Colonic mucosa (tissue), 4 donors: Measurements from ENCODE around the gene SNX32. TPM values are rescaled to one million over a fixed set of nuclear protein-coding genes. Genes with fewer than 3 reads are reported as not detected.

Source experiments
- DNase-seq: peaks from one replicate; pipeline ENCODE4 v3.0.0-alpha.2; 2020
- H3K27ac ChIP-seq: fragments of 200-600 bp; one replicate; pipeline ENCODE4 v1.8.0; 2021
- H3K27me3 ChIP-seq: fragments of 200-600 bp; one replicate; pipeline ENCODE4 v1.8.0; 2021
- H3K36me3 ChIP-seq: fragments of 200-600 bp; one replicate; pipeline ENCODE4 v1.8.0; 2021
- H3K4me1 ChIP-seq: fragments of 200-600 bp; one replicate; pipeline ENCODE4 v1.8.0; 2021; ENCODE audit warnings: mild to moderate bottlenecking
- H3K4me3 ChIP-seq: fragments of 200-600 bp; one replicate; pipeline ENCODE4 v1.8.0; 2021
- H3K9ac ChIP-seq, 2 donors: one replicate each; pipeline ENCODE4 v1.7.0; 2013; ENCODE audit warnings: control low read depth in 2 of 2, low read depth in 2 of 2, low read length in 2 of 2
- H3K9me3 ChIP-seq: fragments of 200-600 bp; one replicate; pipeline ENCODE4 v1.8.0; 2021
- CTCF ChIP-seq: fragments of 200-600 bp; IDR thresholded peaks from one replicate; pipeline ENCODE4 v1.8.0; 2022; ENCODE audit warnings: antibody characterized with exemption, mild to moderate bottlenecking
- intact Hi-C: fragments of 100-400 bp; cut with DNase I; formaldehyde crosslinking; loops from one replicate; pipeline ENCODE4 v1.14.1; 2022
- total RNA-seq, 2 donors: library from RNA; stranded (reverse); fragmentation: NEBNext Ultra II Directional in 1 of 2; extraction: Animal tissue kit (Norgen Biotek cat#: 25700) in 1 of 2; gene quantifications; one replicate each; pipeline ENCODE4 v1.2.1, GENCODE V29; 2021
- donor health status: healthy.
- donor health status: DM: no; HTN: no; CAD: no.
- donor health status: DM: no; HTN: no; CAD: no.

SNX32 gene
- total RNA-seq, 2 donors from 2014 or later = 1.6 to 1.9 TPM

GRCh38 chr11:65885808-65886536, 52.2 kb downstream of the SNX32 start:
- no peak overlapping the region for H3K27ac ChIP-seq
- H3K36me3 ChIP-seq = peaks cover 7% of the 10 kb centered on the region
- H3K4me1 ChIP-seq = peaks cover 5% of the 10 kb centered on the region
- TF ChIP-seq CTCF = no peak
- no peak overlapping the region for H3K9ac ChIP-seq
- no peak for DNase-seq
- H3K4me3 ChIP-seq = no peak overlapping the region
- H3K9me3 ChIP-seq = no peaks in the 10 kb centered on the region
- intact Hi-C loops = loop anchor here (5.0 kb wide), 1 partner anchor 101 kb away; no protein-coding TSS in a partner anchor
- no peaks in the 10 kb centered on the region for H3K27me3 ChIP-seq

- Histone ChIP-seq H3K4me3 (peak overlapping the region; percentile 76), H3K9me3 (no peaks in the 10 kb centered on the region), H3K9ac (peak overlapping the region; percentile 75 to 91), H3K36me3 (peaks cover 7% of the 10 kb centered on the region), H3K27me3 (no peaks in the 10 kb centered on the region), H3K27ac (peak overlapping the region; percentile 93), H3K4me1 (peaks cover 5% of the 10 kb centered on the region)
- intact Hi-C loops = loop anchor here (5.0 kb wide), 1 partner anchor 100 kb away; no protein-coding TSS in a partner anchor
- TF ChIP-seq CTCF = no peak
- DNase-seq = no peak
Observed at GRCh38 chr11:65886826-65887722, 53.3 kb downstream of the SNX32 start.

GRCh38 chr11:65887723-65888162, 54.0 kb downstream of the SNX32 start:
- Histone ChIP-seq H3K9me3 (no peaks in the 10 kb centered on the region), H3K9ac (peak overlapping the region; percentile 75 to 91), H3K36me3 (peaks cover 7% of the 10 kb centered on the region), H3K27ac (peak overlapping the region; percentile 93), H3K27me3 (no peaks in the 10 kb centered on the region), H3K4me3 (peak overlapping the region; percentile 76), H3K4me1 (peaks cover 5% of the 10 kb centered on the region)
- intact Hi-C loops = loop anchor here (5.0 kb wide), 1 partner anchor 100 kb away; no protein-coding TSS in a partner anchor
- TF ChIP-seq CTCF = no peak
- DNase-seq = no peak

- peak within 1 kb of the TSS; percentile 76 for H3K4me3 ChIP-seq
- peaks cover 5% of the 10 kb centered on the region for H3K4me1 ChIP-seq
- peak within 1 kb of the TSS; percentile 93 for H3K27ac ChIP-seq
- TF ChIP-seq CTCF = peak; percentile 79
- peak within 1 kb of the TSS; percentile 76 to 91 for H3K9ac ChIP-seq
- intact Hi-C loops = loop anchor here (5.0 kb wide), 1 partner anchor 99 kb away; no protein-coding TSS in a partner anchor
- no peaks in the 10 kb centered on the region for H3K27me3 ChIP-seq
- H3K9me3 ChIP-seq = no peaks in the 10 kb centered on the region
- H3K36me3 ChIP-seq = peaks cover 7% of the 10 kb centered on the region
- peak; percentile 99 for DNase-seq
Observed at GRCh38 chr11:65888163-65888814, 54.5 kb downstream of the SNX32 start, which contains the start of gene FIBP. Gene FIBP (minus strand): TSS chr11:65888471. CDS start chr11:65888418, 53 bp downstream.
